HepG2 (cell line): ENCODE measurements around the gene KLHL3. TPM values are rescaled to one million over a fixed set of nuclear protein-coding genes. Genes with fewer than 3 reads are reported as not detected.

Source experiments
- ARID4A ChIP-seq: sonication (generic); formaldehyde crosslinking; IDR thresholded peaks from 2 replicates; pipeline ENCODE4 v1.5.0; 2020; ENCODE audit warnings: mild to moderate bottlenecking, missing genetic modification reagents, borderline replicate concordance
- ELF3 ChIP-seq: IDR thresholded peaks from 2 replicates; pipeline ENCODE4 v1.6.1; 2016; ENCODE audit warnings: missing genetic modification reagents, missing compliant biosample characterization
- HIC2 ChIP-seq: sonication (generic); formaldehyde crosslinking; IDR thresholded peaks from 2 replicates; pipeline ENCODE4 v1.9.0; 2022; ENCODE audit warnings: low read depth, missing genetic modification reagents
- HMG20B ChIP-seq: conservative IDR thresholded peaks from 2 replicates; pipeline ENCODE4 v1.6.1; 2016; ENCODE audit warnings: missing genetic modification reagents, missing compliant biosample characterization
- JARID2 ChIP-seq: sonication (generic); formaldehyde crosslinking; IDR thresholded peaks from 2 replicates; pipeline ENCODE4 v1.8.1; 2023; ENCODE audit warnings: missing genetic modification reagents, inconsistent platforms; ENCODE audit not compliant: insufficient replicate concordance
- KMT2B ChIP-seq: IDR thresholded peaks from 2 replicates; pipeline ENCODE4 v1.6.1; 2016; ENCODE audit warnings: missing genetic modification reagents, missing compliant biosample characterization
- MXD4 ChIP-seq: IDR thresholded peaks from 2 replicates; pipeline ENCODE4 v1.6.1; 2016; ENCODE audit warnings: mild to moderate bottlenecking, missing biosample characterization, missing genetic modification reagents
- PPARG ChIP-seq: conservative IDR thresholded peaks from 2 replicates; pipeline ENCODE4 v1.6.1; 2016; ENCODE audit warnings: missing biosample characterization, missing genetic modification reagents
- RFXAP ChIP-seq: sonication (generic); formaldehyde crosslinking; IDR thresholded peaks from 2 replicates; pipeline ENCODE4 v1.4.0; 2020; ENCODE audit warnings: missing genetic modification reagents, borderline replicate concordance
- RXRA ChIP-seq: sonication (generic); formaldehyde crosslinking; IDR thresholded peaks from 2 replicates; pipeline ENCODE4 v1.5.1; 2020; ENCODE audit warnings: missing genetic modification reagents
- SAFB2 ChIP-seq: sonication (generic); formaldehyde crosslinking; IDR thresholded peaks from 2 replicates; pipeline ENCODE4 v1.5.1; 2020; ENCODE audit warnings: missing genetic modification reagents, low read depth, mild to moderate bottlenecking, borderline replicate concordance
- SRY ChIP-seq: sonication (generic); formaldehyde crosslinking; IDR thresholded peaks from 2 replicates; pipeline ENCODE4 v1.8.0; 2022; ENCODE audit warnings: mild to moderate bottlenecking, missing genetic modification reagents
- TERF1 ChIP-seq: sonication (generic); formaldehyde crosslinking; IDR thresholded peaks from 2 replicates; pipeline ENCODE4 v1.8.0; 2022; ENCODE audit warnings: mild to moderate bottlenecking, missing genetic modification reagents, moderate library complexity
- XBP1 ChIP-seq: sonication (generic); formaldehyde crosslinking; IDR thresholded peaks from 2 replicates; pipeline ENCODE4 v1.5.0; 2020; ENCODE audit warnings: missing genetic modification reagents
- ZBTB1 ChIP-seq: sonication (generic); formaldehyde crosslinking; IDR thresholded peaks from 2 replicates; pipeline ENCODE4 v1.4.0; 2020; ENCODE audit warnings: missing genetic modification reagents, borderline replicate concordance
- ZKSCAN8 ChIP-seq: IDR thresholded peaks from 2 replicates; pipeline ENCODE4 v1.6.1; 2016; ENCODE audit warnings: borderline replicate concordance, missing genetic modification reagents, missing compliant biosample characterization
- ZNF180 ChIP-seq: sonication (generic); formaldehyde crosslinking; IDR thresholded peaks from 2 replicates; pipeline ENCODE4 v1.4.0; 2020; ENCODE audit warnings: low read depth, missing genetic modification reagents, borderline replicate concordance
- ZNF256 ChIP-seq: sonication (generic); formaldehyde crosslinking; conservative IDR thresholded peaks from 2 replicates; pipeline ENCODE4 v1.4.0; 2020; ENCODE audit warnings: missing genetic modification reagents
- ZNF468 ChIP-seq: sonication (generic); formaldehyde crosslinking; IDR thresholded peaks from 2 replicates; pipeline ENCODE4 v1.8.0; 2022; ENCODE audit warnings: mild to moderate bottlenecking, moderate library complexity, missing genetic modification reagents
- ZNF616 ChIP-seq: sonication (generic); formaldehyde crosslinking; IDR thresholded peaks from 2 replicates; pipeline ENCODE4 v1.5.0; 2020; ENCODE audit warnings: low read depth, mild to moderate bottlenecking, missing genetic modification reagents
- ZSCAN29 ChIP-seq: sonication (generic); formaldehyde crosslinking; conservative IDR thresholded peaks from 2 replicates; pipeline ENCODE4 v1.4.0; 2020; ENCODE audit warnings: mild to moderate bottlenecking, missing genetic modification reagents
- polyA plus RNA-seq, 8 experiments: library from polyadenylated mRNA; depleted of rRNA in 3 of 8; stranded (reverse) in 7 of 8; unstranded in 1 of 8; fragments of >200 nt; fragmentation: Illumina TruSeq in 4 of 8; extraction: Trizol in 4 of 8; gene quantifications; 2 replicates each; pipeline versions ENCODE4 v1.2.1 to v1.2.3, GENCODE V29; 2011 to 2016; ENCODE audit warnings: low read depth in 4 of 8, missing spikeins in 1 of 8, mixed read lengths in 1 of 8; ENCODE audit not compliant: insufficient read depth in 1 of 8
- total RNA-seq, 5 experiments: library from RNA; depleted of rRNA; stranded (reverse); fragments of >200 nt; fragmentation: Illumina TruSeq; extraction: Trizol; gene quantifications; 2 replicates each; pipeline ENCODE4 v1.2.3, GENCODE V29; 2016; ENCODE audit warnings: low read depth in 1 of 5
- TF ChIP-seq, protein P1 (sequence below): sonication (generic); formaldehyde crosslinking; IDR thresholded peaks from 2 replicates; pipeline ENCODE4 v1.4.0; 2020; ENCODE audit warnings: missing genetic modification reagents, mild to moderate bottlenecking, borderline replicate concordance

Gene KLHL3
- total and polyA plus RNA-seq, 2 of the 13 experiments (the other 11 are each of a cell fraction or from before 2014, with no cell fraction given): 0.02 to 0.08 TPM

- TF ChIP-seq ARID4A (CRISPR knock-in tag) (no peak), ZBTB1 (CRISPR knock-in tag) (no peak), ELF3 (CRISPR knock-in tag) (no peak), ZNF616 (CRISPR knock-in tag) (no peak), HIC2 (CRISPR knock-in tag) (no peak), TERF1 (CRISPR knock-in tag) (no peak), SRY (CRISPR knock-in tag) (0 out of 2 replicates have a peak, but pooled peaks have one; percentile 41), RXRA (0 out of 2 replicates have a peak, but pooled peaks have one; percentile 4), ZSCAN29 (peak; percentile 5; the same call in 1 of the 2 replicates), ZNF468 (CRISPR knock-in tag) (no peak), MXD4 (CRISPR knock-in tag) (no peak; the same call in 1 of the 2 replicates), XBP1 (CRISPR knock-in tag) (no peak), HMG20B (CRISPR knock-in tag) (no peak), JARID2 (CRISPR knock-in tag) (no peak), KMT2B (CRISPR knock-in tag) (no peak), ZNF180 (CRISPR knock-in tag) (no peak), ZKSCAN8 (CRISPR knock-in tag) (no peak), SAFB2 (CRISPR knock-in tag) (no peak), ZNF256 (CRISPR knock-in tag) (no peak), RFXAP (CRISPR knock-in tag) (0 out of 2 replicates have a peak, but pooled peaks have one; percentile 11), PPARG (no peak)
- TF ChIP-seq, protein P1, sequence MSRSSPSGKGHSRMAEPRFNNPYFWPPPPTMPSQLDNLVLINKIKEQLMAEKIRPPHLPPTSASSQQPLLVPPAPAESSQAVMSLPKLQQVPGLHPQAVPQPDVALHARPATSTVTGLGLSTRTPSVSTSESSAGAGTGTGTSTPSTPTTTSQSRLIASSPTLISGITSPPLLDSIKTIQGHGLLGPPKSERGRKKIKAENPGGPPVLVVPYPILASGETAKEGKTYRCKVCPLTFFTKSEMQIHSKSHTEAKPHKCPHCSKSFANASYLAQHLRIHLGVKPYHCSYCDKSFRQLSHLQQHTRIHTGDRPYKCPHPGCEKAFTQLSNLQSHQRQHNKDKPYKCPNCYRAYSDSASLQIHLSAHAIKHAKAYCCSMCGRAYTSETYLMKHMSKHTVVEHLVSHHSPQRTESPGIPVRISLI (CRISPR knock-in tag): no peak
Observed at GRCh38 chr5:137754961-137755762, 19.3 kb upstream of the KLHL3 start (continued).
